Pancreas (tissue), 10 donors: ENCODE measurements around the gene TXLNB. TPM values are rescaled to one million over a fixed set of nuclear protein-coding genes. Genes with fewer than 3 reads are reported as not detected.
"Not testable (repeated sequence)": the region's sequence is repeated elsewhere in the genome, so short reads cannot be mapped to it uniquely, and the experiment has no call there.

Experiments
- ATAC-seq, 4 donors: fragments of 200-7000 bp; cut with Tn5 transposase; one replicate each; pipeline versions ENCODE4 v1.8.0 to v1.9.1; 2020; ENCODE audit warnings: mild to moderate bottlenecking in 4 of 4, moderate library complexity in 4 of 4
- DNase-seq, 6 donors: peaks; one replicate each; pipeline ENCODE4 v3.0.0-alpha.2; 2020
- FAIRE-seq: peaks from 2 replicates; lab custom pipeline; 2012; peaks lifted over from hg19 to GRCh38; lab: Jason Lieb, UNC
- H3K27ac ChIP-seq, 4 donors: fragments of 200-600 bp; sonication (generic); 1 replicate in 3 of 4; 2 replicates in 1 of 4; pipeline versions ENCODE4 v1.5.0 to v1.8.0; 2020
- H3K27me3 ChIP-seq, 4 donors: fragments of 200-600 bp; one replicate each; pipeline ENCODE4 v1.8.0; 2021
- H3K36me3 ChIP-seq, 3 donors: fragments of 200-600 bp; sonication (generic) in 1 of 3; one replicate each; pipeline versions ENCODE4 v1.5.0 to v1.8.0; 2020 to 2021
- H3K4me1 ChIP-seq, 3 donors: fragments of 200-600 bp; one replicate each; pipeline ENCODE4 v1.8.0; 2021
- H3K4me3 ChIP-seq, 4 donors: fragments of 200-600 bp; sonication (generic) in 2 of 4; one replicate each; pipeline versions ENCODE4 v1.5.0 to v1.8.0; 2020 to 2021
- H3K9me3 ChIP-seq, 4 donors: fragments of 200-600 bp; one replicate each; pipeline ENCODE4 v1.8.0; 2021
- CTCF ChIP-seq, 4 donors: fragments of 200-600 bp; sonication (generic) in 3 of 4; IDR thresholded peaks; one replicate each; pipeline versions ENCODE4 v1.5.0 to v1.8.0; 2021; ENCODE audit warnings: antibody characterized with exemption in 4 of 4
- WGBS, 2 donors: extraction: QIAGEN DNeasy Blood & Tissue Kit; methylation state at CpG; one replicate each; pipeline ENCODE4 v1.1.7; 2013; 5-methylcytosine and 5-hydroxymethylcytosine counted together
- intact Hi-C, 3 donors: fragments of 100-400 bp; cut with DNase I; formaldehyde crosslinking; loops; one replicate each; pipeline versions ENCODE4 v1.11.1 to v1.14.2; 2022
- polyA plus RNA-seq, 2 donors: library from polyadenylated mRNA; stranded (reverse); fragments of 200-250 nt; gene quantifications; one replicate each; pipeline ENCODE4 v1.2.3, GENCODE V29; 2013
- total RNA-seq, 6 donors: library from RNA; stranded (reverse); fragmentation: NEBNext Ultra II Directional in 4 of 6; extraction: Animal tissue kit (Norgen Biotek cat#: 25700) in 4 of 6; gene quantifications; one replicate each; pipeline versions ENCODE4 v1.2.1 to v1.2.4, GENCODE V29; 2021 to 2023
- donor health status: healthy with polysubstance abuse.
- donor health status: DM: no; HTN: no; CAD: no; lungs with moderate emphysema.
- donor health status: DM: no; HTN: no; CAD: no.
- donor health status: control.
- donor health status: control.
- donor health status: Bipolar disorder and iron deficiency.
- donor health status: DM: yes; HTN: yes; CAD: no.
- donor health status: DM: no; HTN: no; CAD: no.
- donor health status: DM: no; HTN: no; CAD: no.
- donor health status: DM: yes; HTN: yes; CAD: no.

The TXLNB gene
- total and polyA plus RNA-seq, 8 donors: 0.03 to 0.47 (median 0.08) TPM; not detected in 1

DNA sequence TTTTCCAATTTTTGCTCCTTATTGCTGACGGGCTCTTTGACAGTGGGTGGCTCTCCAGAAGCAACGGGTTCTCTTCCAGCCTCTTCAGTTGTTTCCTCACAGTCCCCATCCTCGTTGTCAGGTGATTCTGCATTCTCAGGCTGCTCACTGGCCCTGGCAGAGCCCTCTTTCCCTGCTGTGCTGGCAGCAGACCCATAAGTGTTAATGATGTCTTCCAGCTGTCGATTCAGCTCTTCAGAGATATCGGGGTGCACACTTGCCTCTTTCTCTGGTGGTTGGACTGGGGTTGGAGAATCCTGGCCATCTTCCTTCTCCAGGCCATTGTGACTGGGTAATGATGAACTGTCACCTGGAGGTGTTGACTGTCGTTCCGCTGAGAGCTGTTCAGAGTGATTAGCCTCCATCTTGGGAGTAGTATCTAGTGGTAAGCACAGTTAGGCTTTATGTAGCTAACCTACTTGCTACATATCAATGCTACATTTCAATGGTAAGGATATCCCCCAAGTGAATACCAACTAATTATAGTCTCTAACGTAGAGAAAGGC is 3.2 kb downstream of the TXLNB start:
- FAIRE-seq: no peak
- H3K4me3 ChIP-seq: no peak overlapping the region
- no peak for ATAC-seq
- no peaks in the 10 kb centered on the region for H3K9me3 ChIP-seq
- intact Hi-C loops: no loop called here
- WGBS, 2 donors: 74 to 83% methylated on average over 8 of the region's 8 CpGs
- no peaks in the 10 kb centered on the region for H3K36me3 ChIP-seq
- no peak overlapping the region for H3K27ac ChIP-seq
- DNase-seq: no peak
- peaks cover 0 to 9% (median 0%) of the 10 kb centered on the region in 3 donors for H3K4me1 ChIP-seq
- TF ChIP-seq CTCF (IDR thresholded peaks at IDR 0.05): no peak
- no peaks in the 10 kb centered on the region for H3K27me3 ChIP-seq

- no peaks in the 10 kb centered on the region for H3K36me3 ChIP-seq
- peaks cover 0 to 9% (median 0%) of the 10 kb centered on the region in 3 donors for H3K4me1 ChIP-seq
- no peak for ATAC-seq
- no peak for DNase-seq
- intact Hi-C loops: no loop called here
- no peaks in the 10 kb centered on the region for H3K9me3 ChIP-seq
- WGBS, 2 donors: 89 to 94% methylated on average over 2 of the region's 2 CpGs
- H3K27ac ChIP-seq: no peak overlapping the region
- FAIRE-seq: no peak
- H3K27me3 ChIP-seq: no peaks in the 10 kb centered on the region
- TF ChIP-seq CTCF (IDR thresholded peaks at IDR 0.05): no peak
- no peak overlapping the region for H3K4me3 ChIP-seq
These were observed 3.9 kb downstream of the TXLNB start for GRCh38 chr6:139287868-139288267.

DNA sequence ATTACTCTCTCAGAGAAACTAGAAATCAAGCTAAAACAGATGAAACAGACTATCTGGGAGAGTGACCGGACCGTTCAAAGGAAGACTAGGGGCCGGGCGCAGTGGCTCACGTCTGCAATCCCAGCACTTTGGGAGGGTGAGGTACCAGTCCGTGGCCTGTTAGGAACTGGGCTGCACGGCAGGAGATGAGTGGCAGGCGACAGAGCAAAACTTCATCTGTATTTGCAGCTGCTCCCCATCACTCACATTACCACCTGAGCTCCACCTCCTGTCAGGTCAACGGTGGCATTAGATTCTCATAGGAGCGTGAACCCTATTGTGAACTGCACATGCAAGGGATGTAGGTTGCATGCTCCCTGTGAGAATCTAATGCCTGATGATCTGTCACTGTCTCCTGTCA is 5.4 kb downstream of the TXLNB start:
- intact Hi-C loops, H3K27ac ChIP-seq, H3K36me3 ChIP-seq, H3K27me3 ChIP-seq, H3K4me1 ChIP-seq, FAIRE-seq, DNase-seq, H3K4me3 ChIP-seq, ATAC-seq, H3K9me3 ChIP-seq: not testable (repeated sequence)
- WGBS, 2 donors: 88 to 90% methylated on average over 10 of the region's 10 CpGs

DNA sequence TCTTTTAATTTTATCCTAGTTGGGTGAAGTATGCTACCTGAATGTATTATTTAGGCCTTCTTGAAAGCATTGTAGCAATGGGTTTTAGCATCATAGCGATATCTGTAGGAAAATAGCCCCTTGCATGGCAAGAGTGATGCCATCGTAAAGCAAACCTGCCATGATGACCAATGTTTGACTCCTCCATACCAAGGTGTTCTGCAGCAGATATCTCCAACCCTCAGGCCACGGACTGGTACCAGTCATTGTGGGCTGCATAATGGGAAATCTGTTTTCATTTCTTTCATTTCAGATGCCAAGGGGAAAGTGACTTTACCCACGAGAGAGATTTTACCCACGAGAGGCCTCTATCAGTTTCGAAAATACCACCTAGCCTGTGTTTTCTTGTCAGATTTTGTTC is 6.2 kb downstream of the TXLNB start:
- ATAC-seq: no peak
- no peak for TF ChIP-seq CTCF (IDR thresholded peaks at IDR 0.05)
- Histone ChIP-seq H3K36me3 (no peaks in the 10 kb centered on the region), H3K27me3 (no peaks in the 10 kb centered on the region), H3K9me3 (no peaks in the 10 kb centered on the region), H3K4me1 (no peaks in the 10 kb centered on the region), H3K4me3 (no peak overlapping the region), H3K27ac (no peak overlapping the region)
- DNase-seq: no peak
- intact Hi-C loops: no loop called here
- WGBS, 2 donors: 61 to 67% methylated on average over 6 of the region's 6 CpGs
- FAIRE-seq: no peak

DNA sequence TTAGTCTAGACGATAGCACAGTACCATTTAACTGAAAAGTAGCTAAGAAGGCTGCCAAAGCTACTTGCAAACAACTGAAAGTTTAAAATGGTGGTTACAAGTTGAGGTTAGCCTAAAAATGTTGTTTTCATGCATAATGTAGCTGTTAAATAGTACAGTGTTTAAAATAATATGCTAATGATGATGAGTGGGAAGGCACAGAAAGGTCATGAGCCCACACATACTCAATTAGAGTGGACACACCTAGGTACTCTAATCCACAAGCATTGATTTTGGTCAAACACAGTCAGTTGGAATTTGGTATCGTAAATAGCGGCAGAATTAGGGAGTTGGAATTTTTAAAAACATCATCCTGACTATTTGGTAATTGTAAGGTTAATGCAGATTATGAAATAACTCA is 7.0 kb downstream of the TXLNB start:
- no peak for ATAC-seq
- WGBS, 2 donors: 93 to 98% methylated on average over 3 of the region's 3 CpGs
- no peak for FAIRE-seq

More for the DNA sequence above, 7.0 kb downstream of the TXLNB start:
- no peak overlapping the region for H3K4me3 ChIP-seq
- H3K27ac ChIP-seq: no peak overlapping the region
- no peak for DNase-seq
- no peaks in the 10 kb centered on the region for H3K27me3 ChIP-seq
- no peak for TF ChIP-seq CTCF (IDR thresholded peaks at IDR 0.05)
- H3K4me1 ChIP-seq: no peaks in the 10 kb centered on the region
- no peaks in the 10 kb centered on the region for H3K36me3 ChIP-seq
- no peaks in the 10 kb centered on the region for H3K9me3 ChIP-seq
- intact Hi-C loops: no loop called here
